Right lobe of liver (tissue), 6 donors: Measurements from ENCODE around the gene PRPF39. TPM values are rescaled to one million over a fixed set of nuclear protein-coding genes. Genes with fewer than 3 reads are reported as not detected.

Source experiments
- ATAC-seq, 4 donors: fragments of 200-7000 bp; cut with Tn5 transposase; one replicate each; pipeline ENCODE4 v1.9.1; 2020; ENCODE audit warnings: mild to moderate bottlenecking in 4 of 4, moderate library complexity in 4 of 4
- DNase-seq, 3 donors: peaks; one replicate each; pipeline ENCODE4 v3.0.0-alpha.2; 2020
- H3K27ac ChIP-seq, 3 donors: fragments of 200-600 bp; one replicate each; pipeline ENCODE4 v1.8.0; 2022
- H3K27me3 ChIP-seq, 2 donors: fragments of 200-600 bp; one replicate each; pipeline ENCODE4 v1.8.0; 2022
- H3K36me3 ChIP-seq, 4 donors: fragments of 200-600 bp; sonication (generic) in 1 of 4; one replicate each; pipeline versions ENCODE4 v1.5.1 to v1.8.0; 2017 to 2022; ENCODE audit warnings: control low read depth in 1 of 4
- H3K4me1 ChIP-seq, 4 donors: fragments of 200-600 bp; sonication (generic) in 1 of 4; one replicate each; pipeline versions ENCODE4 v1.5.1 to v1.8.0; 2017 to 2022; ENCODE audit warnings: control low read depth in 1 of 4
- H3K4me3 ChIP-seq, 3 donors: fragments of 200-600 bp; one replicate each; pipeline ENCODE4 v1.8.0; 2022
- H3K9me3 ChIP-seq, 4 donors: fragments of 200-600 bp; sonication (generic) in 1 of 4; one replicate each; pipeline versions ENCODE4 v1.5.1 to v1.8.0; 2017 to 2022; ENCODE audit warnings: control low read depth in 1 of 4
- POLR2A ChIP-seq: fragments of 450-650 bp; IDR thresholded peaks from one replicate; pipeline ENCODE4 v1.6.1; 2017; ENCODE audit warnings: antibody characterized with exemption, mild to moderate bottlenecking
- WGBS: methylation state at CpG from one replicate; pipeline ENCODE4 v1.1.6; 2018; ENCODE audit warnings: low coverage, low lambda C conversion rate; ENCODE audit not compliant: insufficient coverage; ENCODE audit errors: missing lambda C conversion rate; 5-methylcytosine and 5-hydroxymethylcytosine counted together
- intact Hi-C, 2 donors: fragments of 100-400 bp; cut with DNase I; formaldehyde crosslinking; loops; one replicate each; pipeline versions ENCODE4 v1.11.2 to v1.14.1; 2022
- small RNA-seq, 2 experiments: library from RNA; depleted of rRNA; stranded (forward); fragments of <200 nt; gene quantifications; one replicate each; pipeline ENCODE3, GENCODE V24; 2016
- total RNA-seq, 6 experiments: library from RNA; depleted of rRNA in 2 of 6; stranded (reverse); fragments of >200 nt in 2 of 6; fragmentation: NEBNext Ultra II Directional in 3 of 6; extraction: Animal tissue kit (Norgen Biotek cat#: 25700) in 3 of 6; gene quantifications; one replicate each; pipeline versions ENCODE4 v1.1.0 to v1.2.4, GENCODE V29; 2016 to 2023
- TF ChIP-seq, protein P1 (sequence below), 4 donors: fragments of 200-600 bp in 3 of 4; fragments of 450-650 bp in 1 of 4; IDR thresholded peaks; one replicate each; pipeline versions ENCODE4 v1.5.1 to v1.8.0; 2016 to 2022; ENCODE audit warnings: antibody characterized with exemption in 4 of 4, mild to moderate bottlenecking in 2 of 4
- donor health status: DM: no; HTN: yes; CAD: no.
- donor health status: DM: no; HTN: no; CAD: no.
- donor health status: DM: no; HTN: no; CAD: no.
- donor health status: DM: no; HTN: yes; CAD: no.
- donor health status: DM: no; HTN: yes; CAD: no.

Gene PRPF39
- total RNA-seq, 6 experiments from 2014 or later = 7.3 to 15.1 (median 10.4) TPM

DNA sequence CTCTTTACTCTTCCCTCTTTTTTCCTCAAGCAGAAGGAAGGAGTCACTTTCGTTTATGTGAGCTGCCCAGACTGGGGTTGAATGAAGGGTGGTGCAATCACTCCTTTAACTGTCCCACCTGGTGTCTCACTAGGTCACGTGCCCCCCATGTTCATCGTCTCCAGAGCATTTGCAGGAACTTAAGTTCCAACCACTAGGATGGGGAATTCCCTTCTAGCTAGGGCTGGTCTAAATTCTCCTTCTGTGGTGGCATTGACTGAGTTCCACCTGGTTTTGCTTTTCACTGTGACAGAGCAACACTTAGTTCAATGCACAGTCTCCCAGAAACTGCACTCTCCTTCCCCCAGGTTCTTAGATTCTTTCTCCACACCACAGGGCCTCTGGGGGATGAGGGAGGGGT, 61.3 kb downstream of the PRPF39 start:
- DNase-seq (no peak), ATAC-seq (no peak)
- Histone ChIP-seq H3K4me1 (no peaks in the 10 kb centered on the region), H3K4me3 (no peak overlapping the region), H3K27ac (no peak overlapping the region), H3K27me3 (no peaks in the 10 kb centered on the region), H3K36me3 (no peaks in the 10 kb centered on the region), H3K9me3 (no peaks in the 10 kb centered on the region)
- 88% methylated on average over 3 of the region's 3 CpGs for WGBS
- no peak for TF ChIP-seq POLR2A
- TF ChIP-seq, protein P1, sequence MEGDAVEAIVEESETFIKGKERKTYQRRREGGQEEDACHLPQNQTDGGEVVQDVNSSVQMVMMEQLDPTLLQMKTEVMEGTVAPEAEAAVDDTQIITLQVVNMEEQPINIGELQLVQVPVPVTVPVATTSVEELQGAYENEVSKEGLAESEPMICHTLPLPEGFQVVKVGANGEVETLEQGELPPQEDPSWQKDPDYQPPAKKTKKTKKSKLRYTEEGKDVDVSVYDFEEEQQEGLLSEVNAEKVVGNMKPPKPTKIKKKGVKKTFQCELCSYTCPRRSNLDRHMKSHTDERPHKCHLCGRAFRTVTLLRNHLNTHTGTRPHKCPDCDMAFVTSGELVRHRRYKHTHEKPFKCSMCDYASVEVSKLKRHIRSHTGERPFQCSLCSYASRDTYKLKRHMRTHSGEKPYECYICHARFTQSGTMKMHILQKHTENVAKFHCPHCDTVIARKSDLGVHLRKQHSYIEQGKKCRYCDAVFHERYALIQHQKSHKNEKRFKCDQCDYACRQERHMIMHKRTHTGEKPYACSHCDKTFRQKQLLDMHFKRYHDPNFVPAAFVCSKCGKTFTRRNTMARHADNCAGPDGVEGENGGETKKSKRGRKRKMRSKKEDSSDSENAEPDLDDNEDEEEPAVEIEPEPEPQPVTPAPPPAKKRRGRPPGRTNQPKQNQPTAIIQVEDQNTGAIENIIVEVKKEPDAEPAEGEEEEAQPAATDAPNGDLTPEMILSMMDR (IDR thresholded peaks at IDR 0.05) = no peak
- intact Hi-C loops = no loop called here

DNA sequence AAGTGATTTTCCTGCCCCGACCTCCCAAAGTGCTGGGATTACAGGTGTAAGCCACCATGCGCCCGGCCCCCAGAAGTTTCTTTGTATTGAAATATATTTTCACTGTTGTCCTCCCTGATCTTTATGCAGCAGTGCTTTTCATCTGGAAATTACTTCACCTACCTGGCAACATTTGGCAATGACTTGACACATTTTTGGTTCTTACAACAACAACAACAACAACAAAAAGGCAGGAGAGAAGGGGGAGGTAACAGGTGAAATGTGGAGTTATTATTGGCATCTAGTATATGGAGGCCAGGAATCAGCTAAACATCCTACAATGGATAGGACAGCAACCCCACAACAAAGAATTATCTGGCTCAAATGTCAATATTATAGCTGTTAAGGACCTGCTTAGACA, 65.7 kb downstream of the PRPF39 start:
- DNase-seq (no peak), ATAC-seq (no peak)
- Histone ChIP-seq H3K27me3 (no peaks in the 10 kb centered on the region), H3K36me3 (no peaks in the 10 kb centered on the region), H3K4me1 (no peaks in the 10 kb centered on the region), H3K27ac (no peak overlapping the region), H3K9me3 (no peaks in the 10 kb centered on the region), H3K4me3 (no peak overlapping the region)
- WGBS = 93% methylated on average over 2 of the region's 3 CpGs
- TF ChIP-seq POLR2A = no peak
- TF ChIP-seq, protein P1 (IDR thresholded peaks at IDR 0.05) = no peak
- intact Hi-C loops = no loop called here

DNA sequence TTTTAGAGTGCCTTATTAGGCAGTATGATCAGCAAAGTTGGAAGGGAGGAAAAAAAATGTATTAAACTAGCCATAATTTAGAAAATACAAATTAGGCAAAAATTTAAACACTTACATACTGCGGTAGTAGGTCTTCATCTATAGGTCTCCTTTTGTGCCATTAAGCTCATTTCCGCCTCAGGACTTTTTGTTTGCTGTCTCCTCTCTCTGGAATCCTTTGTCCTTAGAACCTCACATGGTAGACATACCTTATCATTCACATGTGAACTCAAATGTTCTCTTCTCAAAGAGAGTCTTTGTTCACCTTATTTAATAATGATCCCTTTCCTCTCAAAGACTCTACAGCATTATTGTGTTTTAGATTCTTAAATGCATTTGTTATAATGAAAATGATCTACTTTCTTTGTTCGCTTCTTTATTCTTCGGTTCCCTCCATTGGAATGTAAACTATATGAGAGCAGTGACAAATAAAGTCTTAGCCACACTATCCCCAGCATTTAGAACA, 66.5 kb downstream of the PRPF39 start:
- TF ChIP-seq, protein P1 (IDR thresholded peaks at IDR 0.05) = no peak
- TF ChIP-seq POLR2A = no peak
- no peak for ATAC-seq
- H3K27ac ChIP-seq = no peak overlapping the region
- DNase-seq = no peak
- no peaks in the 10 kb centered on the region for H3K9me3 ChIP-seq
- H3K27me3 ChIP-seq = no peaks in the 10 kb centered on the region
- H3K4me3 ChIP-seq = no peak overlapping the region
- H3K36me3 ChIP-seq = no peaks in the 10 kb centered on the region
- no peaks in the 10 kb centered on the region for H3K4me1 ChIP-seq
- intact Hi-C loops = no loop called here
- WGBS = 93% methylated on average over 4 of the region's 4 CpGs

DNA sequence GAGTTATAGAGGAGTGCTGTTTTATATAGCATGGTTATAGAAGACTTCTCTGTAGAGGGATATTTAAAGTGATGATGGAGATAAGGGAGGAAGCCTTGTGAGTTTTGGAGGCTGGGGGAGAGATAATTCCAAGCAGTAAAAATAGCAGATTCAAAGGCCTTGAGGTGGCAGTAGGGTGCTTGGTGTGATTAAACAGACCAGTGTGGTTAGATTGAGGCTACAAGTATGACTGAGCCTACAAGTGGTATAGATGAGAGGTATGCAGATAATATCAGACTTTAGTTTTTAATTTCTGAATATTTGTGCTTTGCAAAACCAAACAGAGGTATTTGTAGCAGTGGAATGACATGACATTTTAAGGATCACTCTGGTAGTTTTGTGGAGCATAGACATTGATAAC, 72.2 kb downstream of the PRPF39 start:
- TF ChIP-seq, protein P1 (IDR thresholded peaks at IDR 0.05) = no peak
- no peak for TF ChIP-seq POLR2A
- Histone ChIP-seq H3K4me1 (no peaks in the 10 kb centered on the region), H3K36me3 (no peaks in the 10 kb centered on the region), H3K9me3 (no peaks in the 10 kb centered on the region), H3K27me3 (no peaks in the 10 kb centered on the region), H3K4me3 (no peak overlapping the region), H3K27ac (no peak overlapping the region)
- DNase-seq (no peak), ATAC-seq (no peak)
- intact Hi-C loops = no loop called here

Small RNA genes lying within 50 kb of the gene (small RNA-seq; reads per million reads assigned to genes)
- gene RF00151 = 0 to 0.10 reads per million in 2 experiments
- gene SNORD127 = 5,176 to 5,687 reads per million in 2 experiments

Other genes with a start within 250 kb of the PRPF39 start
- 1 to 10 TPM; 3.4 to 7.8 (median 6.1) TPM for gene KLHL28, start 122.2 kb upstream of the PRPF39 start, total RNA-seq
- gene TOGARAM1, start 121.9 kb upstream of the PRPF39 start, total RNA-seq = 10 to 100 TPM in 1 of 6 experiments, 1 to 10 TPM in 5; 4.7 to 12.5 (median 6.9) TPM
- 10 to 100 TPM; 25.0 to 32.9 (median 27.2) TPM for gene FKBP3, start 50.4 kb downstream of the PRPF39 start, total RNA-seq
- gene FANCM, start 51.8 kb downstream of the PRPF39 start, total RNA-seq = 1 to 10 TPM; 1.4 to 3.9 (median 1.9) TPM
- 10 to 100 TPM in 1 of 6 experiments, 1 to 10 TPM in 5; 4.6 to 11.0 (median 6.4) TPM for gene MIS18BP1, start 169.1 kb downstream of the PRPF39 start, total RNA-seq